Stomach (tissue), 4 donors: ENCODE results near the gene ABCB4.
"Not testable (repeated sequence)": the region's sequence is repeated elsewhere in the genome, so short reads cannot be mapped to it uniquely, and the experiment has no call there.

Source experiments
- CTCF ChIP-seq, 7 experiments: fragments of 450-650 bp in 4 of 7; fragments of 200-600 bp in 3 of 7; sonication (generic) in 3 of 7; IDR thresholded peaks; one replicate each; pipeline ENCODE4 v1.5.1; 2016 to 2019; ENCODE audit warnings: antibody characterized with exemption in 7 of 7, control low read depth in 2 of 7, mild to moderate bottlenecking in 1 of 7
- EP300 ChIP-seq: sonication (generic); formaldehyde crosslinking; IDR thresholded peaks from one replicate; pipeline ENCODE4 v1.6.1; 2017; ENCODE audit warnings: antibody characterized with exemption
- POLR2A ChIP-seq, 4 donors: fragments of 450-650 bp; IDR thresholded peaks; one replicate each; pipeline ENCODE4 v1.6.1; 2016; ENCODE audit warnings: antibody characterized with exemption in 4 of 4, control low read depth in 2 of 4, mild to moderate bottlenecking in 1 of 4, moderate library complexity in 1 of 4
- POLR2AphosphoS5 ChIP-seq, 3 donors: sonication (generic); formaldehyde crosslinking; IDR thresholded peaks; one replicate each; pipeline ENCODE4 v1.6.1; 2016; ENCODE audit warnings: antibody characterized with exemption in 3 of 3

- not testable (repeated sequence) for TF ChIP-seq POLR2A (IDR thresholded peaks at IDR 0.05); CTCF (IDR thresholded peaks at IDR 0.05); EP300
- TF ChIP-seq POLR2AphosphoS5 (IDR thresholded peaks at IDR 0.05) = peak in 1 of 3 donors; percentile 6
Measured at GRCh38 chr7:87464830-87465533, 10.5 kb downstream of the ABCB4 start.
